Body of pancreas (tissue), 4 donors: ENCODE results near the gene C8G.

ENCODE experiments used
- POLR2A ChIP-seq, 3 donors: fragments of 450-650 bp; IDR thresholded peaks; one replicate each; pipeline ENCODE4 v1.6.1; 2016; ENCODE audit warnings: antibody characterized with exemption in 3 of 3, mild to moderate bottlenecking in 2 of 3
- TF ChIP-seq, protein P1 (sequence below), 7 experiments: fragments of 450-650 bp in 4 of 7; fragments of 200-600 bp in 3 of 7; sonication (generic) in 3 of 7; IDR thresholded peaks; one replicate each; pipeline ENCODE4 v1.5.1; 2016 to 2019; ENCODE audit warnings: antibody characterized with exemption in 7 of 7

DNA sequence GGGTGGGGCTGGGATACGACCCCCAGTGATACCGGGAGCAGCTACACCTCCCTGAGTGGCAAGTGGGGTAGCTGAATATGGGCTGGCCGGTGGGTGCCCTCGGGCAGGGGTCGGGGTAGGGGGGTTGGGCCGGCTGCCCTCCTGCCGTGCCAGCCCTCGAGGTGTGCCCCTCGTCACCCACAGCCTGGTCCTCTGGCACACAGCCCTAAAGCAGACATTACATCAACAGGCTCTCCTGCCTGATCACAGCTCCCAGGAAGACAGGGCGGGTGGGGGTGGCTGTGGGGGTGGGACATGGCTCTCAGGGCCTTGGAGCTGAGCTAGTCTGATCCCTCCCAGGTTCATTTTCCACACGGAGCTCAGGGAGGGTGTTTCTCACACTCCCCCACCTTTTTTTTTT lies 23.7 kb upstream of the C8G start:
- TF ChIP-seq, protein P1, sequence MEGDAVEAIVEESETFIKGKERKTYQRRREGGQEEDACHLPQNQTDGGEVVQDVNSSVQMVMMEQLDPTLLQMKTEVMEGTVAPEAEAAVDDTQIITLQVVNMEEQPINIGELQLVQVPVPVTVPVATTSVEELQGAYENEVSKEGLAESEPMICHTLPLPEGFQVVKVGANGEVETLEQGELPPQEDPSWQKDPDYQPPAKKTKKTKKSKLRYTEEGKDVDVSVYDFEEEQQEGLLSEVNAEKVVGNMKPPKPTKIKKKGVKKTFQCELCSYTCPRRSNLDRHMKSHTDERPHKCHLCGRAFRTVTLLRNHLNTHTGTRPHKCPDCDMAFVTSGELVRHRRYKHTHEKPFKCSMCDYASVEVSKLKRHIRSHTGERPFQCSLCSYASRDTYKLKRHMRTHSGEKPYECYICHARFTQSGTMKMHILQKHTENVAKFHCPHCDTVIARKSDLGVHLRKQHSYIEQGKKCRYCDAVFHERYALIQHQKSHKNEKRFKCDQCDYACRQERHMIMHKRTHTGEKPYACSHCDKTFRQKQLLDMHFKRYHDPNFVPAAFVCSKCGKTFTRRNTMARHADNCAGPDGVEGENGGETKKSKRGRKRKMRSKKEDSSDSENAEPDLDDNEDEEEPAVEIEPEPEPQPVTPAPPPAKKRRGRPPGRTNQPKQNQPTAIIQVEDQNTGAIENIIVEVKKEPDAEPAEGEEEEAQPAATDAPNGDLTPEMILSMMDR (IDR thresholded peaks at IDR 0.05): no peak
- TF ChIP-seq POLR2A (IDR thresholded peaks at IDR 0.05): no peak
